GM13977 (cell line): Measurements from ENCODE around the gene KBTBD12.

ENCODE experiments used
- DNase-seq: peaks from one replicate; pipeline ENCODE4 v3.0.0; 2012; ENCODE audit warnings: low spot score
- in situ Hi-C: fragments of 300-500 bp; cut with MboI; formaldehyde crosslinking; loops from one replicate; pipeline ENCODE4 v1.12.0; 2022; ENCODE audit warnings: low sequenced_read_pairs, low pct_unique_long_range_greater_than_20kb, mixed read lengths, inconsistent platforms; ENCODE audit not compliant: unreplicated experiment
- TF ChIP-seq, protein P1 (sequence below): IDR thresholded peaks from 2 replicates; pipeline ENCODE4 v1.5.1; 2012; ENCODE audit warnings: mild to moderate bottlenecking, control low read depth; ENCODE audit not compliant: insufficient read depth; ENCODE audit errors: extremely low read depth, missing control alignments

KBTBD12 gene

GRCh38 chr3:127978636-127979035, 63.6 kb downstream of the KBTBD12 start:
- in situ Hi-C loops = no loop called here
- TF ChIP-seq, protein P1, sequence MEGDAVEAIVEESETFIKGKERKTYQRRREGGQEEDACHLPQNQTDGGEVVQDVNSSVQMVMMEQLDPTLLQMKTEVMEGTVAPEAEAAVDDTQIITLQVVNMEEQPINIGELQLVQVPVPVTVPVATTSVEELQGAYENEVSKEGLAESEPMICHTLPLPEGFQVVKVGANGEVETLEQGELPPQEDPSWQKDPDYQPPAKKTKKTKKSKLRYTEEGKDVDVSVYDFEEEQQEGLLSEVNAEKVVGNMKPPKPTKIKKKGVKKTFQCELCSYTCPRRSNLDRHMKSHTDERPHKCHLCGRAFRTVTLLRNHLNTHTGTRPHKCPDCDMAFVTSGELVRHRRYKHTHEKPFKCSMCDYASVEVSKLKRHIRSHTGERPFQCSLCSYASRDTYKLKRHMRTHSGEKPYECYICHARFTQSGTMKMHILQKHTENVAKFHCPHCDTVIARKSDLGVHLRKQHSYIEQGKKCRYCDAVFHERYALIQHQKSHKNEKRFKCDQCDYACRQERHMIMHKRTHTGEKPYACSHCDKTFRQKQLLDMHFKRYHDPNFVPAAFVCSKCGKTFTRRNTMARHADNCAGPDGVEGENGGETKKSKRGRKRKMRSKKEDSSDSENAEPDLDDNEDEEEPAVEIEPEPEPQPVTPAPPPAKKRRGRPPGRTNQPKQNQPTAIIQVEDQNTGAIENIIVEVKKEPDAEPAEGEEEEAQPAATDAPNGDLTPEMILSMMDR = no peak
- DNase-seq = no peak

DNA sequence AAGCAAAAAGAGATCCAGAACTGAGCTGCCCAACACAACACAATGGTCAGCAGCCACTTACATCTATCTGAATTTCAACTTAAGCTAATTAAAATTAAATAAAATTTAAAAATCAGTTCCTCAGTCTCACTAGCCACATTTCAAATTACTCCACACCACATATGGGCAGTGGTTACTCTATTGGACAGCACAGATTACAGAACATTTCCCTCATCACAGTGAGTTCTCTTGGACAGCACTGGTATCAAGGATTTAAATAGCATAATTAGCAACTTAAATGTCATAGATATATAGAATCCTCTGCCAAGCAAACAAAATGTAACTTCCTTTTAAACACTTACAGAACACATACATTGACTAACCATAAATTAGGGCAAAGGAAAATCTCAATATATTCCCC, 64.4 kb downstream of the KBTBD12 start:
- no peak for DNase-seq
- in situ Hi-C loops = no loop called here
- TF ChIP-seq, protein P1 = no peak

GRCh38 chr3:127981097-127981496, 66.1 kb downstream of the KBTBD12 start:
- DNase-seq = no peak
- TF ChIP-seq, protein P1 = no peak
- in situ Hi-C loops = no loop called here

DNA sequence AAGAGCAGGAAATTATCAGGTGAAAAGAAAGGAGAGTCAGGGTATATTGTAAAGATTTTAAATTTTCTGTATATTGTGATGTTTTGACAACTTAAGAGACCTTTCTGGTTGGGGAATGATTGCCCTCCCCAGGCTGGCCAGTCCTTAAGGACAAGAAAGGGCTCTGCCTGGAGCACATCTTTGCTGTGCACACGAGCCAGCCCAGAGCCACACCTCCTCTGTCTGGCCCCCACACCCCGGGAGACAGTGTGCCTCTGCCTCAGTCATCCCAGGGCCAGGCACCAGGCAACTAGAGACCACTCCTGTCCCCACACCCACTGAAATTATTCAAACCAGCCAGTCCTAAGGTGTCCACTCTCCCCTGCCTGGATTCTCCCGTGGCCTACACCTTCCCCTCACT, 67.1 kb downstream of the KBTBD12 start:
- in situ Hi-C loops = no loop called here
- no peak for DNase-seq
- TF ChIP-seq, protein P1 = no peak

- no peak for DNase-seq
- TF ChIP-seq, protein P1 = no peak
- in situ Hi-C loops = no loop called here
Observed at GRCh38 chr3:127984241-127984975, 69.4 kb downstream of the KBTBD12 start.

DNA sequence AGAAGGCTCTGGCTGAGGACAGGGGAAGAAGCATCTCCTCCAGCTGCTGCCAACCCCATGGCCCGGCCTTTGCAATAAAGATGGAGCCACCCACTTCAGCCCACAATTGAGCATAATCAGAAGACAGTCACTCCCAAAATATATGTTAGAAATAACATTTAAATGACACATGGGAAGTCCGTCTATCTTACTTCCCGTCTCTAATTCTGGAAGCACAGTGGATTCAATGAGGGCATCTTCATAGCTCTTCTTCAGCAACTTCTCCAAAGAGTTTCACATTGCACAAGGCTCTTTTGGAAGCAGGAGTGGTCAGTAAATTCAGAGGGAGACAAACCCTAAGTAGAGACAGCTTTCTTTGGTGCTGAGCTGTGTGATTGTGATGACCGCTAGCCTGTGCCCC, 70.2 kb downstream of the KBTBD12 start:
- in situ Hi-C loops = no loop called here
- TF ChIP-seq, protein P1 = no peak
- no peak for DNase-seq

GRCh38 chr3:127985655-127986225, 70.7 kb downstream of the KBTBD12 start:
- TF ChIP-seq, protein P1 = no peak
- DNase-seq = no peak
- in situ Hi-C loops = no loop called here
